ENCODE data around the gene SPOCK3. TPM values are rescaled to one million over a fixed set of nuclear protein-coding genes. Genes with fewer than 3 reads are reported as not detected.
"Not testable (repeated sequence)": the region's sequence is repeated elsewhere in the genome, so short reads cannot be mapped to it uniquely, and the experiment has no call there.

Gene SPOCK3
- total and polyA plus RNA-seq, 4 donors, result 0.08 to 0.42 (median 0.24) TPM

DNA sequence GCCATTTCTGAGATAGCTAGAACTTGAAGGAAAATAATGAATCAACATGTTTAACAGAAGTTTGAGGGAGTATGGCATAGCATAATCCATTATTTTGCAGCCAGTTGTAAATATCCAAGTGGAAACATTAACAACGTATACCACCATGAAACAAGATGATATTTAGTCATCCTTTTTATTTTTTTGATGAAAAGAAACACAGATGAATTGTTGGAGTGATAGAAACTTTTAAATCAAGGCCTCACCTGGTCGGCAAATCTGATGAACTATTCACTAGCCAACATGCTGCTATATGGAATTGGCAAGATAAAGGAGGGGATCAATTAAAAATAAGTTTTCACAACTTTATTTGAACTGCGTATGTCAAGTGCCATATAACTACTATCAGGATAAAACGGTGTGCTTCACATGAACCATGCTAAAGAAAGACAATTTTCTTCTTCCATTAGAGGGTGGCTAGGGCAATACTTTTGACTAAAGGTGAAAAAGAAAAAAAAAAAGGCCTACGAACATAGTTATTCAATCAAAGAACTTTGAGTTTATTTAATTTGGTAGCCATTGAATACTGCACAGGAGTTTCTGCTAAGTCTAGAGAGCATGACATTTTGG is 510.7 kb downstream of the SPOCK3 start:
- no peaks in the 10 kb centered on the region for H3K36me3 ChIP-seq (ENCODE audit: control insufficient read depth in 4 of 4, insufficient read depth in 3 of 4, low read depth in 1 of 4, low read length in 3 of 4)
- no peak overlapping the region for H3K9ac ChIP-seq (ENCODE audit: low read depth in 1 of 2, low read length in 2 of 2)
- H3K4me1 ChIP-seq (ENCODE audit: control insufficient read depth in 4 of 4, insufficient read depth in 4 of 4, low read length in 3 of 4), result no peaks in the 10 kb centered on the region
- no peak overlapping the region for H3K4me3 ChIP-seq (ENCODE audit: low read depth in 1 of 3, low read length in 3 of 3)
- H3K27me3 ChIP-seq (ENCODE audit: control insufficient read depth in 4 of 4, insufficient read depth in 4 of 4, low read length in 3 of 4), result no peaks in the 10 kb centered on the region
- 75% methylated on average over 5 of the region's 5 CpGs for WGBS
- H3K27ac ChIP-seq (ENCODE audit: low read depth in 1 of 2, low read length in 2 of 2), result no peak overlapping the region
- TF ChIP-seq RAD21 (IDR thresholded peaks at IDR 0.05) (no peak), MAX (IDR thresholded peaks at IDR 0.05) (no peak), SP1 (IDR thresholded peaks at IDR 0.05) (no peak), RXRA (IDR thresholded peaks at IDR 0.05) (no peak), ATF3 (IDR thresholded peaks at IDR 0.05) (no peak), HNF4G (IDR thresholded peaks at IDR 0.05) (no peak), TAF1 (conservative IDR thresholded peaks at IDR 0.05) (no peak), YY1 (IDR thresholded peaks at IDR 0.05) (no peak), GABPA (IDR thresholded peaks at IDR 0.05 in 1 of 2, conservative IDR thresholded peaks at IDR 0.05 in 1 of 2) (no peak), HNF4A (conservative IDR thresholded peaks at IDR 0.05) (no peak), EGR1 (IDR thresholded peaks at IDR 0.05; ENCODE audit: low read depth in 2 of 2) (no peak), ZBTB33 (IDR thresholded peaks at IDR 0.05) (no peak), JUND (IDR thresholded peaks at IDR 0.05) (no peak), NR2F2 (IDR thresholded peaks at IDR 0.05) (no peak), FOXA1 (IDR thresholded peaks at IDR 0.05) (no peak), FOXA2 (IDR thresholded peaks at IDR 0.05) (no peak)
- TF ChIP-seq, protein P1, sequence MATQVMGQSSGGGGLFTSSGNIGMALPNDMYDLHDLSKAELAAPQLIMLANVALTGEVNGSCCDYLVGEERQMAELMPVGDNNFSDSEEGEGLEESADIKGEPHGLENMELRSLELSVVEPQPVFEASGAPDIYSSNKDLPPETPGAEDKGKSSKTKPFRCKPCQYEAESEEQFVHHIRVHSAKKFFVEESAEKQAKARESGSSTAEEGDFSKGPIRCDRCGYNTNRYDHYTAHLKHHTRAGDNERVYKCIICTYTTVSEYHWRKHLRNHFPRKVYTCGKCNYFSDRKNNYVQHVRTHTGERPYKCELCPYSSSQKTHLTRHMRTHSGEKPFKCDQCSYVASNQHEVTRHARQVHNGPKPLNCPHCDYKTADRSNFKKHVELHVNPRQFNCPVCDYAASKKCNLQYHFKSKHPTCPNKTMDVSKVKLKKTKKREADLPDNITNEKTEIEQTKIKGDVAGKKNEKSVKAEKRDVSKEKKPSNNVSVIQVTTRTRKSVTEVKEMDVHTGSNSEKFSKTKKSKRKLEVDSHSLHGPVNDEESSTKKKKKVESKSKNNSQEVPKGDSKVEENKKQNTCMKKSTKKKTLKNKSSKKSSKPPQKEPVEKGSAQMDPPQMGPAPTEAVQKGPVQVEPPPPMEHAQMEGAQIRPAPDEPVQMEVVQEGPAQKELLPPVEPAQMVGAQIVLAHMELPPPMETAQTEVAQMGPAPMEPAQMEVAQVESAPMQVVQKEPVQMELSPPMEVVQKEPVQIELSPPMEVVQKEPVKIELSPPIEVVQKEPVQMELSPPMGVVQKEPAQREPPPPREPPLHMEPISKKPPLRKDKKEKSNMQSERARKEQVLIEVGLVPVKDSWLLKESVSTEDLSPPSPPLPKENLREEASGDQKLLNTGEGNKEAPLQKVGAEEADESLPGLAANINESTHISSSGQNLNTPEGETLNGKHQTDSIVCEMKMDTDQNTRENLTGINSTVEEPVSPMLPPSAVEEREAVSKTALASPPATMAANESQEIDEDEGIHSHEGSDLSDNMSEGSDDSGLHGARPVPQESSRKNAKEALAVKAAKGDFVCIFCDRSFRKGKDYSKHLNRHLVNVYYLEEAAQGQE (IDR thresholded peaks at IDR 0.05), result no peak
- TF ChIP-seq, protein P2, sequence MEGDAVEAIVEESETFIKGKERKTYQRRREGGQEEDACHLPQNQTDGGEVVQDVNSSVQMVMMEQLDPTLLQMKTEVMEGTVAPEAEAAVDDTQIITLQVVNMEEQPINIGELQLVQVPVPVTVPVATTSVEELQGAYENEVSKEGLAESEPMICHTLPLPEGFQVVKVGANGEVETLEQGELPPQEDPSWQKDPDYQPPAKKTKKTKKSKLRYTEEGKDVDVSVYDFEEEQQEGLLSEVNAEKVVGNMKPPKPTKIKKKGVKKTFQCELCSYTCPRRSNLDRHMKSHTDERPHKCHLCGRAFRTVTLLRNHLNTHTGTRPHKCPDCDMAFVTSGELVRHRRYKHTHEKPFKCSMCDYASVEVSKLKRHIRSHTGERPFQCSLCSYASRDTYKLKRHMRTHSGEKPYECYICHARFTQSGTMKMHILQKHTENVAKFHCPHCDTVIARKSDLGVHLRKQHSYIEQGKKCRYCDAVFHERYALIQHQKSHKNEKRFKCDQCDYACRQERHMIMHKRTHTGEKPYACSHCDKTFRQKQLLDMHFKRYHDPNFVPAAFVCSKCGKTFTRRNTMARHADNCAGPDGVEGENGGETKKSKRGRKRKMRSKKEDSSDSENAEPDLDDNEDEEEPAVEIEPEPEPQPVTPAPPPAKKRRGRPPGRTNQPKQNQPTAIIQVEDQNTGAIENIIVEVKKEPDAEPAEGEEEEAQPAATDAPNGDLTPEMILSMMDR (IDR thresholded peaks at IDR 0.05; ENCODE audit: low read depth, low read length, missing input control), result no peak
- no peak for DNase-seq (ENCODE audit: low spot score)
- no peaks in the 10 kb centered on the region for H3K9me3 ChIP-seq (ENCODE audit: control insufficient read depth in 4 of 4, low read length in 3 of 4)

GRCh38 chr4:166715748-166716713 is 518.3 kb downstream of the SPOCK3 start:
- H3K36me3 ChIP-seq (ENCODE audit: control insufficient read depth in 4 of 4, insufficient read depth in 3 of 4, low read depth in 1 of 4, low read length in 3 of 4); H3K27me3 ChIP-seq (ENCODE audit: control insufficient read depth in 4 of 4, insufficient read depth in 4 of 4, low read length in 3 of 4); H3K4me3 ChIP-seq (ENCODE audit: low read depth in 1 of 3, low read length in 3 of 3); H3K4me1 ChIP-seq (ENCODE audit: control insufficient read depth in 4 of 4, insufficient read depth in 4 of 4, low read length in 3 of 4); H3K9me3 ChIP-seq (ENCODE audit: control insufficient read depth in 4 of 4, low read length in 3 of 4); DNase-seq (ENCODE audit: low spot score); H3K9ac ChIP-seq (ENCODE audit: low read depth in 1 of 2, low read length in 2 of 2); H3K27ac ChIP-seq (ENCODE audit: low read depth in 1 of 2, low read length in 2 of 2): not testable (repeated sequence)
- WGBS, result 85% methylated on average over 12 of the region's 12 CpGs

All from liver (tissue), 9 donors.